Smooth muscle cell of the umbilical artery (primary cell): ENCODE data around the gene SPG21. TPM values are rescaled to one million over a fixed set of nuclear protein-coding genes. Genes with fewer than 3 reads are reported as not detected.

ENCODE experiments used
- total RNA-seq: library from RNA; depleted of rRNA; stranded (reverse); fragments of >200 nt; gene quantifications from 2 replicates; pipeline ENCODE4 v1.2.3, GENCODE V29; 2014

Gene SPG21, protein sequence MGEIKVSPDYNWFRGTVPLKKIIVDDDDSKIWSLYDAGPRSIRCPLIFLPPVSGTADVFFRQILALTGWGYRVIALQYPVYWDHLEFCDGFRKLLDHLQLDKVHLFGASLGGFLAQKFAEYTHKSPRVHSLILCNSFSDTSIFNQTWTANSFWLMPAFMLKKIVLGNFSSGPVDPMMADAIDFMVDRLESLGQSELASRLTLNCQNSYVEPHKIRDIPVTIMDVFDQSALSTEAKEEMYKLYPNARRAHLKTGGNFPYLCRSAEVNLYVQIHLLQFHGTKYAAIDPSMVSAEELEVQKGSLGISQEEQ
- total RNA-seq, result 67.6 and 69.8 TPM in 2 replicates

DNA sequence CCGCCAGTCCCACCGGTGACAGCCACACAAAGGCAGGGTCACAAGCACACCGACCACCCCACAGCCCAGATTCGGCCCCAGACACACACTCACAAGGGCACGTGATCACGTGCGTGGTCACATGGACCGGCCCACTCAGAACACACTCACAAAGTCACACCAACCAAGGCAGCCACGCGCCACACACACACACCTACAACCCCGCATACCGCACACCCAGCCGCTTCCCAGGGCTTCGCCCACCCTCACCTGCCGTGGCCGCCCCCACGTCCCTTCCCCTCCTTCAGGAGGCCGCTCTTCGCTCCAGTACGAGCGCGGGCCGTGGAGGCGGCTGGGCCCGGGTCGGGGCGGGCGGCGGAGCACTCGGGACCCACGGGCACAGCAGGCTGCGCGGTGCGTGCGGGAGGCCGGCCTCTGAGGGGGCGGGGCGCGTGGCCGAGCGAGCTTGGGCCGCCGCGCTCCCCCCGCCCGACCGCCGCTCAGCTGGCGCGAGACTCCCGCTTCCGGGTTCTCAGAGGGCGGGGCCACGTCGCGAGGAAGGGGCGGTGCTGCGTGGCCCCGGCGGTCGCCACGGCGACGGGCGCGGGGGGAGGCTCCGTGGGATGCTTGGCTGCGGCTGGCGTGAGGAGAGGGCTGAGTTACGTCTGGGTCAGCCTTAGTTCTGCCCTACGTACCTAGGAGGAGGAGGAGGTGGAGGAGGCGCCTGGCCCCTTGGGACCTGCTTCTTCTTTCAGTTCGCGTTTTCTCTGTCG lies at the start of gene SPG21:
Gene SPG21 (minus strand): TSS at position 499 of the 752 bp plus-strand sequence. CDS start 6,345 bp downstream, outside the sequence.

GRCh38 chr15:65028921-65029735 lies 39.4 kb upstream of the SPG21 start, which contains the start of gene MTFMT:
Gene MTFMT, minus strand, starts transcription at chr15:65029639. Its CDS starts 26 bp downstream, at chr15:65029613.

Other genes starting within 250 kb of the SPG21 start
- not detected in 2 replicates for gene RBPMS2, start 214.3 kb downstream of the SPG21 start, total RNA-seq
- gene PIF1, start 164.3 kb downstream of the SPG21 start, total RNA-seq, result 2.4 and 5.8 TPM in 2 replicates
- 23.2 and 26.0 TPM in 2 replicates for gene PLEKHO2, start 148.0 kb downstream of the SPG21 start, total RNA-seq
- 2.7 and 4.8 TPM in 2 replicates for gene ANKDD1A, start 78.0 kb downstream of the SPG21 start, total RNA-seq
- gene MTFMT, start 39.7 kb upstream of the SPG21 start, total RNA-seq, result 17.2 and 21.0 TPM in 2 replicates
- not detected in 2 replicates for gene SLC51B, start 55.5 kb upstream of the SPG21 start, total RNA-seq
- gene RASL12, start 78.1 kb upstream of the SPG21 start, total RNA-seq, result not detected in 2 replicates
- not detected in 2 replicates for gene KBTBD13, start 86.8 kb upstream of the SPG21 start, total RNA-seq
- 1.8 and 2.8 TPM in 2 replicates for gene UBAP1L, start 125.3 kb upstream of the SPG21 start, total RNA-seq
- gene PDCD7, start 143.9 kb upstream of the SPG21 start, total RNA-seq, result 14.3 and 16.5 TPM in 2 replicates
- gene CLPX, start 195.4 kb upstream of the SPG21 start, total RNA-seq, result 39.2 and 69.0 TPM in 2 replicates
- 0.59 TPM in 1 of 2 replicates, not detected in the other for gene CILP, start 221.6 kb upstream of the SPG21 start, total RNA-seq